GM21619 (cell line): Measurements from ENCODE around the gene DYNC1I1.

Experiments used
- ATAC-seq: cut with Tn5 transposase; IDR thresholded peaks from one replicate; pipeline ENCODE4 v1.9.1; 2021; ENCODE audit not compliant: unreplicated experiment

The DYNC1I1 gene

DNA sequence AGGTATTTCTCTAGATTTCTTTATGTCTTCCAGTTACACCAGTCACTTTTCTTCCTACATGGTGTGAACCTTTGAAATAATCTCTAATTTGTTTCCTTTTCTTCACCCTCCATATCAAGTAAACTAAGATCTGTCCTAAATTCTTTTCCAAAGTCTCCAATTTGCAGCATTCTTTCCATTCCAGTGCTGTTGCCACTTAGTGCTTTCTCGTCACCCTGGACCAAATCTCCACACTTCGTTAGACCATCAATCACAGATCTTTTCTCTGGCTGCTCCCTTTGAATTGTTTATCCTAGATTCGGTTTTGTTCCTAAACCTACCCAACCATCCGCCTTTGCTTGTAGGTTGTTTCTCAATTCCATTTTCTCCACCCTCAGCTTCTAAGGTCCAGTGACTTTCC is 74.7 kb downstream of the DYNC1I1 start:
- no peak for ATAC-seq

DNA sequence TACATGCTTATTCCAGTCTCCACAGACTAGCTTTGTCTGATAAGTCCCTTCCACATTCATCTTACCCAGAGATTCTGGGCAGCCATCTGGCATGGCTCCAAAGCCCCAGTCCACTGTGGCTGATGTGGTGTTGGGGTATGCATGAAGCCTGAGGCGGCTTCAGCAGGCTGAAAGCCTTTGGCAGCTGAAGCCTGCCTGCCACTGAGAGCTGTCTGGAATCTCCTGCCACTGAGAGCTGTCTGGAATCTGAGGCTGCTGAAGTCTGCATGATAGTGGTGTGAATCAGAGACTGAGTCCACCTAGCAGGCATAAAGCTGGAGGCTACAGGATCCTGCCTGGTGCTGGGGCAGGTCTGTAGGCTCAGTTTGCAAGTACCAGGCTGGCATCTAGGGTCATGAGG is 87.1 kb downstream of the DYNC1I1 start:
- ATAC-seq, result no peak

DNA sequence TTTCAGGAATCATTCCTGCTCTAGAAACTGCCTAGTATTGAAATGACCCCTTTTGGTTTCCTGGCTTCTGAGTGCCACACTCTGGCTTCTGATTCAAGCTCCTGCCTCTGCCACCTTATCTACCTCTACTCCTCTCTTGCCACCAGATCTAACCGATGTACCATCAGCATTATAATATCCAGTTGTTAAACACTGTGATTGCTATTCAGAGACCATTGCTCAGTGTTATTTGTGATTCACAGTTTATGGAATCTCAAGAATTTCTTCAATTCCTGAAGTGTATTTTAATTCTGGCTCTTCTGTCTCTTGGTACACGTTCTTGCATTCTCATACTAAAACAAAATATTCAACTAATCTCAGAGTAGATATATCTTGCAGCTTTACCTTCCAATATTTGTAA is 88.7 kb downstream of the DYNC1I1 start:
- ATAC-seq, result no peak

DNA sequence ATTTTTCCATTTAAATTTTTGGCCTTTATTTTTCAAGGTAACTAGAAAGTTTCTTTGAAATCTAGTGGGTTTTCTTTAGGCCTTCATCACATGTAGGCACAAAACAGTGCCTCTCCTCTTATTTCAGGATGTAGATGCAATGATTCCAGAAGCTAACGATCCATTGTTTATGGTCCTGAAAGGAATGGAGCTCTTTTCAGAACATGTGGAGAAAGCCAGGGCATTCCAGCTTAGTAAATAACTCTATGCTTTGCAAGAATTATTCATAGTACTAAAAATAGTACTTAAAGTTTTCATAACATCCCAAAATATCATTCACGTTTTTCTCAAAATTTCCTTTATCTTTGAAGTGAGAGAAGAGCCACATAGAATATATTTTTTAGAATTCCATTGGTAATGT is 91.3 kb downstream of the DYNC1I1 start:
- ATAC-seq, result no peak

DNA sequence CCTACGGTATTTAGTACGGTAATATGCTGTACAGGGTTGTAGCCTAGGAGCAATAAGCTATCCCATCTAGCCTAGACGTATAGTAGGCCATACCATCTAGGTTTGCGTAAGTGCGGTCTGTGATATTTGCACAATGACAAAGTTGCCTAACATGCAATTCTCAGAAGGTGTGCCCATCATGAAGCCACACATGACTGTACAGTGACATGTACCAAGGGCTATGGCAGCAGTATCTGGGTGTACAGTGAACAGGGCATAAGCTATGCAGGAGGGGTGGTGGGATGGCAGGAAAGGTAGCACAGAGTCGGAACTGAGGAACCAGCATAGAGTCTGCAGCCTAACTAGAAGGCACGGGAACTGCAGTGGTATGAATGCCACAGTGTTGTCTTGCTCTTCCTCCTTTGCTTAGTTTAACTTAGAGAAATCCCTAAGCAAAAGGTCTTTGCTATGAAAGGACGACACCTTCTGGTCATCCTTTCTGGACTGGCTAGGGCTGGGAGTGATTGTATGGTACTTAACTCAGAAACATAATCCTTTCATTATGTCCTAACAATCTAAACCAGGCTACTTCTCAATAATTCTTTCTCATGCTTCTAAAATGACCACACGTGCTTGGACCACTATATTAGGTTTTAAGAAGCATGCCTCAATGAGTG is 93.5 kb downstream of the DYNC1I1 start:
- no peak for ATAC-seq

DNA sequence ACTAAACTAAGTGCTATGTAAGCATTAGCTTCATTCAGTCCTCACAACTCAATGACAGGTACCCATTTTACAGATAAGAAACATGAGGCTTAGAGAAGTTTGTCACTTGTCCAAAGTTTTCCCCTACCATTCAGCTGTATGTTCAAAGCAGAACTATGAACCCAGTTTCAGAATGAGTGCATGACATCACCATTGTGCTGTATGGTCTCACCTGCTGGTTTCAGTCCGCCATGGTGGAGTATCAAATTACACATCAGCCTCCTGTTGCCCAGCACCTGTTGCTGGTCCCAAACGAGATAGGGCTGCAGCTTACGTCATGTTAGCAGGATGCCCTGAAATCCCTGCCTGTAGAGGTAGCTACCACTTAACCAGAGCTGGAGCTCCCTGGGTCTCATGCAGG is 95.0 kb downstream of the DYNC1I1 start:
- peak; percentile 93 for ATAC-seq

DNA sequence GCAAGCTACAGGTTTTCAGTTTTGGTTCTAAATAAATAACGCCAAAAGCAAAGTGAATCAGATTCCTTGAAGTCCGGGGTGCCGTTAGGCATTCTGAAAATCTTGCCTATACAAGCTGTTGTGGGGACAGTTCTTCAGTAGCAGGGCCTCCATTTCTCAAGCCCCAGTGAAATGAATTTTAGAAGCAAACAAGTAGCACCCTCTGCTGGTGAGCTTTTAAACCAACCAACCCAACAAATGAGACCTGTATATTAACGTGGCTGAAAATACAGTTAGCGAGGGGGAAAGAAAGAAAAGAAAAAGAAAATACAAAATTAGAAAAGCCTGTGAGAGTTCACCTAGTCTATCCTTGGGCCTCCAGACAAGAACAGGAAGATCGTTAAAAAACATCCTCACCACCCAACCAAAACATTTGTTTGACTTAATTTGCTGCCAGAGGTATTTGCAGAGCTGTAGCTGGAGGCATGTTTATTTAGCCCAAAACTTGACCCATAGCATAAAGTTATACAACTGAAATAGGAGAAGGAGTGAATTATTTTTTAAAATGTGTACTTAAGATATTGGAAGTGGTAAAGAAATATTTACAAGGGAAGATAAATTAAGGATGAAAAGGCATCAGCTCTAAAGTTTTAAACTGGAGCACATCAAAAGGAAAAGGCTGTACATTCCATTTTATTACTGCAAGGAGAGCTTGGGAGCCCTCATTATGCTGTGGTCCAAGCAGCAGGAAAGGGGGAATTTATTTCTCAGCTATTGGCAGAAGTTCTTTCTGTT is 98.9 kb downstream of the DYNC1I1 start:
- peak; percentile 41 for ATAC-seq

DNA sequence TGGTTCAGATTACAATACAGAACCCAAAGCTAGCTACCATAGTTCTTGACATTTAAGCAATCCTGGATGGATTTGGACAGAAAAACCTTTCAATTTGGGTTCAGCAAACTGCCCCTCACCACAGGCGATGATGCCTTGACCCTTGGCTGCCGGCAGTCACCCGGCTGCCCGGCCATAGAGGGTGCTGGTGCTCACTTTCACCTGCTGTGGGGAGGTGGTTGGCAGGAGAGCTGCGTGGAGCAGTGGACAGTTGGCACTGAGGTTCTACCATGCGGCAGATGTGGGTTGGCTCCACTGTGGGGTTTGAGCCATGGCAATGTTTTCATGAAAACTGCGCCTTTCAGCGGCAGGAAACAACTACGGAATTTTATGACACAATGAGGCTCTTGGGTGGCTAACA is 99.5 kb downstream of the DYNC1I1 start:
- no peak for ATAC-seq

DNA sequence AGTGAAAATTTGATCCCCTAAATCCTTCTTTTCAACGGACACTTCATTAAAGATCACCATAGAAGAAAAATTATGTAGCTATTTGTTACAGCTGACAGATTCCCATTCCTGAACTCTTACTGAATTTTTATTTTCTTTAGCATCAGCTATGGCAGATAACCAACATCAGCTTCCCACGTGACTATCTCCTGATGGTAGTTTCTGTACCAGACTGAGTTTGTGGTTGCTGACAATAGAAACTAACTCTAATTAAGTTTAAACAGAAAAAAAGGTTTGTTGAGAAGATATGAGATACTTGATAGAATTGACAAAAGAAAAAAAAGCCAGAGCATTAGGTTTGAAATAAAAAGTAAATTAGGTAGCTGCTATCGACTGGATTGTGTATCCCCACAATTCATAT is 101.8 kb downstream of the DYNC1I1 start:
- ATAC-seq, result no peak

DNA sequence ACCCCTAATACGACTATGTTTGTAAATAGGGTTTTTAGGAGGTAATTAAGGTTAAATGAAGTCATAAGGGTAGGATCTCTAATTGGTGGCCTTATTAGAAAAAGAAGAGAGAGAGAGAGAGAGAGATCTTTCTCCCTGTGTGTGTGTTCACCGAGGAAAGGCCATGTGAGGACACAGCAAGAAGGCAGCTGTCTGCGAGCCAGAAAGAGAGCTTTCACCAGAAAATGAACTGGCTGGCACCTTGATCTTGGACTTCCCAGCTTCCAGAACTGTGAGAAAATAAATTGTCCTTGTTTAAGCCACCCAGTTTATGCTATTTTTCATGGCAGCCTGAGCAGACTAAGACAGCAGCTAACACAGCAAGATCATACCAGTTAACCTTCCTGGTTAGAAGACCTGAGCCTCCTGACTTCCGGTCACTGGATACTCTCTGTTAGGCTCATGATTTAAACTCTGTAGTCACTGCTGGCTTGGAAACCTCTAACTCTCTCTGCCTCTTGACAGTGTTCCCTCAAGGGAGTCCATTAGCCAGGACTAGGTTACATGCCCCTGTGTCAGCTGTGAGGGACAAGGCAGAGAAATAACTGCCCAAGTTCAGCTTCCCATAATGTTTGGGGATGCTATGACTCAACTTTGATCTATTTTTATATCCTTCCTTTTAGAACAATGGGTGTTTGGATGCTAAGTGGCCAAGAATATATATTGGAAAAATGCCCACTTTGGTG is 102.3 kb downstream of the DYNC1I1 start:
- ATAC-seq, result no peak

DNA sequence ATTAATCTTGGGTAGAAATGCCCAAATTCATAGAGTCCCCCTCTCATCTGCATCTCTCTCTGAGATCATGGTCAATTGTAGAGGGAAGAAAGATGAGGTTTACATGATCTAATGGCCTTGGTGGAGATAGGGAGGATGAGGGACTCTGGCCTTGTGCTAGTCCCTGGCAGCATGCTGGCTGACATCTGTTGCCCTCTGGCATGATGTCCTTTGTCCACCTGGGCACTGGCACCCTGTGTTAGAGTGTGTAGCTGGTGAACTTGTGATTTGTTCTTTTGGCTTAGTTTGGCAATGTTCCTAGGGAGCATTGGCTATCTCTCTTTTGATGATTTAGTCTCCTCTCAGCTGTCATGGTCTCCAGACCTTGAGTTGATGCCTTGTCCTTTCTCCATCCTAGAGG is 103.2 kb downstream of the DYNC1I1 start:
- ATAC-seq, result no peak

DNA sequence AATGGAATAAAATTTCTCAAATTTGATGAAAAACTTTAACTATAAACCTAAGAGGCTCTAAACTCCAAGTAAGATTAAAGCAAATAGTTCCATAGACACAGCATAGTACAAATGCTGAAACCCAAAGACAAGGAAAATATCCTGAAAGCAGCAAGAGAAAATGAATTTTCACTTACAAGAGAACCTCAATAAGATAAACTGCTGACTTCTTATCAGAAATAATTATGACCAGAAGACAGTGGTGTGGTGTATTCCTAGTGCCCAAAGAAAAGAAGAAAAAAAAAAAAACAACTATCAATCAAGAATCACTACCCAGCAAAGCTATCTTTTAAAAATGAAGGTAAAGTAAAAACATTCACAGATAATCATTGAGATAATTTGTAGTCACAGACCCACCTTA is 106.3 kb downstream of the DYNC1I1 start:
- ATAC-seq, result no peak

DNA sequence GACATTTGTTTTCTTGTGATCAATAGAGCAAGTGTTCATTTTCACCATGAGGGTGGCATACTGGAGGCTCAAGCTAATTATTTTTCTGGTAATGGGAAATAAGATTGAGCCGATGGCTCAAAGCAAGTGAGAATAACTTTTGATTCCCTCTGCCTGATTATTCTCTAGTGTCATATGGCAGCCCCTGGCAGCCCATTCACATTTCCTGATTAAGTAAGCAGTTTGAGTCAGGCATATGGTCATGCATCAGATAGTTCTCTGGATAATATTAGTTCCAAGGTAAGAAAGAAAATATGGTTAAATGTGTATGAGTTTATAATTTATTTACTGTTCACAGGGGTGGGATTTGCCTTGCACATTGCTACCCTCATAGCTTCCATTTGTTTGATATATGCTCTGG is 109.2 kb downstream of the DYNC1I1 start:
- no peak for ATAC-seq

DNA sequence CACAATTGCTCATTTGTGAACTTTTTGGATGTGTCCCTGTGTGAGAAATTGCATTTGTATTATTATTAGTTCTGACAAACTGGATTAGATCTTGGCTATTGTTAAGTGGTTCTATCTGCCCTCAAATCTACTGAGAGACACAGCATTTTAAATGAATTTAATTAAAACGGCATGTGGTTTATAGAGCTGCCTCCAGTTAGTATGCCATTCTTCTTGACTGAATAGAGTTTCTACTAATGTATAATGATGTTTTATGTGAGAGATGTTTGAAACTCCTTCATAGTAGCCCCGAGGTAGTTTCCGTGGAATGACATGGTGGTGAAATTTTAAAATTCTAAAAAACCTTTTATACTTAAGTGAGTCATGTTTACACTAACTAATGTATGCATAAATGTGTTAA is 110.9 kb downstream of the DYNC1I1 start:
- ATAC-seq, result no peak

DNA sequence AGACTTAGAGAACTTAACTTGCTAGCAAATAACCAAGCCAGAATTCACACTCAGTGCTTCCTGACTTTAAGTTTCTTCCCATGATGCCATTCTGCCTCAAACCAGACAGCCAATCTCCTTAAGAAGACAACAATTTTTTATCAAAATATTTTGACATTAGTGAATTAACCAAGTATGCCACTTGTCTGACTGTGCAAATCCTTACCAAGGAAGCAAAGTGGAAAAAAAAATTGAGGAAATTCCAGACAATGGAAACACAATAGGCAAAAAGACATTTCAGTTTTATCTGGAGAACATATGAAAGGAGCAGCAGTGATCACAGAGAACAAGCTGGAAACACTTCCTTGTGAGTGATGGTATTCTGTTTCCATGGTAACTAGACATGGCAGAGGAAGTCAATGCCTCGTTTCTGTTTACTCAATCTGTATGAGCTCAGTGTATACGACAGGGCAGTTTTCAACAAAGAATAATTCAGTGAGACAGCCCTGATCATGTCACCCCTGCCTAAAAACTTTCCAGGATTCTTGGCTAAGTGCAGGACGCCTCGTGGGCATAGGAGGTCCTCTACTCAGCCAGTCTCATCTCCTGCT is 114.2 kb downstream of the DYNC1I1 start:
- no peak for ATAC-seq

DNA sequence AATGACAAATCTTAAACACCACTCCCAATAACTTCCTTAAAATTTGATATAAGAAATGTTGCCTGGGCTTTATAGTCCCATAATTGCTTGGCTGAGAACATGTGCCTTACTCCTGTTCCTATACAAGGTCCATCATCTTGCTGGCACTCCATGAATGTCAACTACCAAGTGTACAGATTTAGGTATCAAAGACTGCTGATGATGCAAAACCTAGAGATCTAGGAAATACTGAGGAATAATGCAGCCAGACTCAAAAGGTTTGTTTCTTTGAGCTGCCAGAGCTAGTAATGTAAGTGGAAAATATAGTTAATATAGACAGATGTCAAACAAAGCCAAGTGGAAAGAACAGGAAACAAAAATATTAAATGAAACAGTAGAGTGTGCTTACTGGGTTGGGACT is 121.1 kb downstream of the DYNC1I1 start:
- no peak for ATAC-seq

DNA sequence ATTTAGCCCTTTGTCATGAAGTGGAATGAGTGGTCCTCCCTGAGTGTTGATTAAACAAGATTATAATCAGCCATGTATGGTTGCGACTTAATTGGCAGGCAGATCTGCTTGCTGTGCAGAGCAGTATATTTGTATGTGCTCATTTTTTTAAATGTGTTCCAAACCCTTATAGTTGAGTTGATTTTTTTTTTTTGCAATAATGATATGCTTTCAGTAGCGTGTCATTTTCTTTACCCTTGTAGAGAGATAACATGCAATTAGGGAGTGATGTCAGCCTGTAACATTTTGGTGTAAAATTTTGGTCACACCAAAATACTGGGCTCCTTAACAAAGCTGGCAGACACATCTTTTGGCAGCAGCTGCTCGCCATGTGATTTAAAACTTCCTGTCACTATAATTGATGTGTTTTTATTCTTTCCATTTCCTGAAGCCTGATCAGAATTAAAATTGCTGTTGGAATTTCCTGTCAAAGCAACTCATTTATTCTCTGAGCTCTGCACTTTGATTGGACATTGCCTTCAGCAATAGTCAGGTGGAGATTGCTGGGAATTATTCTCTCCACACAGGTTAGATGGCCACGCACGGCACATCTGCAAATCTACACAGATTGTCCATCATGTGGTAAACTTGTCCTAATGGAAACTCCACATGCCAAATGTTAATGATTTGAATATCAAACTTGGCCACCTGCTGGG is 125.3 kb downstream of the DYNC1I1 start:
- no peak for ATAC-seq

DNA sequence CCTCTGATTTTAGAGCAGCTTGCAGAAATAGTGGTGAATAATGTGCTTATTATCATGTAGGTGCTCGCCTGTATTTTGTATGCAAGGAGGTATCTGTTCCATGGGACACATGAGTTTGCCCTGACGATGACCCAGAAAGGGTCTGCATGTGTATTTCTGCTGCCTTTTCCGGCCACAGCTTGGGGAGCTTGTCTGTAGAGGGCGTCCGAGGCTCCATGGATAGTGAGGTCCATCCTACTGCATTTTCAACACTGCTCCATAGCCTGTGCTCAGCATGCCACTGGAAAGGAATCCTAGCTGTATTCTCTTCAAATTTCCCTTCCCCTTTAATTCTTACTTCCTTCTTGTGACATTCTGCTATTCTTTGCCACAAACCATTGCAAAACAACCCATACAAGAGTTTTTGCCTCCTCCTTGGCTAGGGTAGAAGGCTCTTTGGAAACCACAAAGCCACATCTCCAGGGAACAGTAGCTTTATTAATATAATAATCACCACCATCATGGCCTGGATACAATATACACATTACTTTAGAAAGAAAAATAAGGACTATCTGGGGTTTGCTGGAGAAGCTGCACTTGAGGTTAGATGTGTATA is 127.7 kb downstream of the DYNC1I1 start:
- ATAC-seq, result no peak

DNA sequence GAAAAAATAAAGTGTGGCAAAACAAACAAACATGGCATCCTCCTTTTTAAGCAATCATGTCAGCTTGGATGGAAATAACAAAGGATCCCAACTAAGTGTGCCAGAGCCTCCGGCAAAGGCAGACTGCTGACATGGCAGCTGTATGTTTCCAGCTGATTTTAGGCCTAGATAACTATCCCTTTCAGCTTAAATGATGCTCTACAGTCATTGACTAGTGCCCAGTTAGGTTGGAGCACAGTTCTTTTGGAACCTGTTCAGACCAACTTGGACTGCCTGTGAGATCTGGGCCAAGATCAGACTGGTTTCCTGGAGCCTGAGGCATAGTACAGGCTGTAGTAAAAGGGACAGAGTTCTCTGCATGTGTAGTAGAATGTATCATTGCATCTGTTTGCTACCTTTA is 128.7 kb downstream of the DYNC1I1 start:
- ATAC-seq, result no peak

DNA sequence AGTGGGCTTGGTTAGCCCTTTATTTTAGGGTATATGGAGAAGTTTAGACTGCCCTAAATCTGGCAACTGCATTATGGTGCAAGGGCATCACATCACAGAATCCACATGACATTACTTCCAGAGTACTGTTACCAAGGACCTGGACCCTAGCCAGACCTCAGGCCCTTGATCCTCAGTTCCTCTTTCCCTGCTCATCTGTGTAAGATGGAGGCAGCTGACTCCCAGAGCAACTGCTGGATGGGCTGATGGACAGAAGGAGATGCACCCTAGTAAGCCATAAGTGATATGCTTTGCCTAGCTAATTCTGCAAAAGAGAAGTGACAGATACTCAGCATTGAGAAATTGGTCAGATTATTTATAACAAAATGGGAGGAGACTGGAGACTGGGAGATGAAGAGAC is 131.7 kb downstream of the DYNC1I1 start:
- ATAC-seq, result no peak

DNA sequence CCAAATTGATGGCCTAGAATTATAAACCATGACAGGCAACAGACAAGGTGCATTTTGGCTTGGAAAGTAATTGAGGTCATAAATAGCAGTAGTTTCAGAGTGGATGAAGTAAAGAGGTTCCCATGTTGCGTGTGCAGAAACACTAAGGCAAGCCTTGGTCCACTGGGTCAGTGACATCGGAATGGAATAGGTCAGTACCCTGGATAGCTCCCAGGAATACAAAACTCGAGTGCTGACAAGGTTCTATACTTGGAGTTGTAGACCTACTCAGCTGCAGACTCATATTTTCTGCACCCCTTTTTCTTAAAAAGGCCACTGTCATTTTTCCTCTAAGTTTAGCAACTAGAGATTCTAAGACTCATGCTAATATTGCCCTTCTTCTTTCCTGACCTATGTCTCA is 132.8 kb downstream of the DYNC1I1 start:
- no peak for ATAC-seq
